Right lobe of liver (tissue), 6 donors: ENCODE results near the gene CRTAC1. TPM values are rescaled to one million over a fixed set of nuclear protein-coding genes. Genes with fewer than 3 reads are reported as not detected.

ENCODE experiments used
- ATAC-seq, 4 donors: fragments of 200-7000 bp; cut with Tn5 transposase; one replicate each; pipeline ENCODE4 v1.9.1; 2020; ENCODE audit warnings: mild to moderate bottlenecking in 4 of 4, moderate library complexity in 4 of 4
- DNase-seq, 3 donors: peaks; one replicate each; pipeline ENCODE4 v3.0.0-alpha.2; 2020
- H3K27ac ChIP-seq, 3 donors: fragments of 200-600 bp; one replicate each; pipeline ENCODE4 v1.8.0; 2022
- H3K27me3 ChIP-seq, 2 donors: fragments of 200-600 bp; one replicate each; pipeline ENCODE4 v1.8.0; 2022
- H3K36me3 ChIP-seq, 4 donors: fragments of 200-600 bp; sonication (generic) in 1 of 4; one replicate each; pipeline versions ENCODE4 v1.5.1 to v1.8.0; 2017 to 2022; ENCODE audit warnings: control low read depth in 1 of 4
- H3K4me1 ChIP-seq, 4 donors: fragments of 200-600 bp; sonication (generic) in 1 of 4; one replicate each; pipeline versions ENCODE4 v1.5.1 to v1.8.0; 2017 to 2022; ENCODE audit warnings: control low read depth in 1 of 4
- H3K4me3 ChIP-seq, 3 donors: fragments of 200-600 bp; one replicate each; pipeline ENCODE4 v1.8.0; 2022
- H3K9me3 ChIP-seq, 4 donors: fragments of 200-600 bp; sonication (generic) in 1 of 4; one replicate each; pipeline versions ENCODE4 v1.5.1 to v1.8.0; 2017 to 2022; ENCODE audit warnings: control low read depth in 1 of 4
- CTCF ChIP-seq, 4 donors: fragments of 200-600 bp in 3 of 4; fragments of 450-650 bp in 1 of 4; IDR thresholded peaks; one replicate each; pipeline versions ENCODE4 v1.5.1 to v1.8.0; 2016 to 2022; ENCODE audit warnings: antibody characterized with exemption in 4 of 4, mild to moderate bottlenecking in 2 of 4
- POLR2A ChIP-seq: fragments of 450-650 bp; IDR thresholded peaks from one replicate; pipeline ENCODE4 v1.6.1; 2017; ENCODE audit warnings: antibody characterized with exemption, mild to moderate bottlenecking
- WGBS: methylation state at CpG from one replicate; pipeline ENCODE4 v1.1.6; 2018; ENCODE audit warnings: low coverage, low lambda C conversion rate; ENCODE audit not compliant: insufficient coverage; ENCODE audit errors: missing lambda C conversion rate; 5-methylcytosine and 5-hydroxymethylcytosine counted together
- intact Hi-C, 2 donors: fragments of 100-400 bp; cut with DNase I; formaldehyde crosslinking; loops; one replicate each; pipeline versions ENCODE4 v1.11.2 to v1.14.1; 2022
- total RNA-seq, 6 experiments: library from RNA; depleted of rRNA in 2 of 6; stranded (reverse); fragments of >200 nt in 2 of 6; fragmentation: NEBNext Ultra II Directional in 3 of 6; extraction: Animal tissue kit (Norgen Biotek cat#: 25700) in 3 of 6; gene quantifications; one replicate each; pipeline versions ENCODE4 v1.1.0 to v1.2.4, GENCODE V29; 2016 to 2023
- donor health status: DM: no; HTN: yes; CAD: no.
- donor health status: DM: no; HTN: no; CAD: no.
- donor health status: DM: no; HTN: no; CAD: no.
- donor health status: DM: no; HTN: yes; CAD: no.
- donor health status: DM: no; HTN: yes; CAD: no.

CRTAC1 gene
- total RNA-seq, 6 experiments from 2014 or later = 0.20 TPM; not detected in 5

- no peaks in the 10 kb centered on the region for H3K36me3 ChIP-seq
- H3K9me3 ChIP-seq = no peaks in the 10 kb centered on the region
- no peaks in the 10 kb centered on the region for H3K4me1 ChIP-seq
- H3K27me3 ChIP-seq = peaks cover 0 to 6% of the 10 kb centered on the region in 2 donors
- intact Hi-C loops = no loop called here
- TF ChIP-seq CTCF (IDR thresholded peaks at IDR 0.05) = no peak
- TF ChIP-seq POLR2A = no peak
- 31% methylated on average over 4 of the region's 4 CpGs for WGBS
- no peak overlapping the region for H3K27ac ChIP-seq
- DNase-seq = no peak
- no peak overlapping the region for H3K4me3 ChIP-seq
- no peak for ATAC-seq
Measured at GRCh38 chr10:97960269-97961056, 70.0 kb downstream of the CRTAC1 start.

- intact Hi-C loops = no loop called here
- TF ChIP-seq CTCF (IDR thresholded peaks at IDR 0.05) = no peak
- no peak for TF ChIP-seq POLR2A
- no peak overlapping the region for H3K4me3 ChIP-seq
- peak in 1 of 4 donors; percentile 33 for ATAC-seq
- no peaks in the 10 kb centered on the region for H3K4me1 ChIP-seq
- WGBS = 49% methylated on average over 3 of the region's 4 CpGs
- H3K27ac ChIP-seq = no peak overlapping the region
- no peaks in the 10 kb centered on the region for H3K36me3 ChIP-seq
- no peaks in the 10 kb centered on the region for H3K27me3 ChIP-seq
- DNase-seq = no peak
- H3K9me3 ChIP-seq = no peaks in the 10 kb centered on the region
Measured at GRCh38 chr10:97949462-97949861, 81.0 kb downstream of the CRTAC1 start.

- ATAC-seq (no peak), DNase-seq (no peak)
- Histone ChIP-seq H3K27ac (no peak overlapping the region), H3K9me3 (no peaks in the 10 kb centered on the region), H3K36me3 (no peaks in the 10 kb centered on the region), H3K27me3 (no peaks in the 10 kb centered on the region), H3K4me3 (no peak overlapping the region), H3K4me1 (no peaks in the 10 kb centered on the region)
- intact Hi-C loops = no loop called here
- WGBS = 39% methylated on average over 4 of the region's 4 CpGs
- TF ChIP-seq CTCF (IDR thresholded peaks at IDR 0.05) (no peak), POLR2A (no peak)
Measured at GRCh38 chr10:97948822-97949221, 81.6 kb downstream of the CRTAC1 start.

GRCh38 chr10:97944772-97945171 is 85.6 kb downstream of the CRTAC1 start:
- TF ChIP-seq POLR2A = no peak
- TF ChIP-seq CTCF (IDR thresholded peaks at IDR 0.05) = no peak
- DNase-seq (no peak), ATAC-seq (no peak)
- Histone ChIP-seq H3K4me1 (no peaks in the 10 kb centered on the region), H3K36me3 (no peaks in the 10 kb centered on the region), H3K9me3 (no peaks in the 10 kb centered on the region), H3K27ac (no peak overlapping the region), H3K27me3 (no peaks in the 10 kb centered on the region), H3K4me3 (no peak overlapping the region)
- intact Hi-C loops = no loop called here
